HS-27A (cell line): ENCODE results near the gene NAA30.

Experiments used
- DNase-seq: peaks from one replicate; pipeline ENCODE4 v3.0.0-alpha.2; 2012; ENCODE audit warnings: low read depth, missing footprints

Gene NAA30

DNA sequence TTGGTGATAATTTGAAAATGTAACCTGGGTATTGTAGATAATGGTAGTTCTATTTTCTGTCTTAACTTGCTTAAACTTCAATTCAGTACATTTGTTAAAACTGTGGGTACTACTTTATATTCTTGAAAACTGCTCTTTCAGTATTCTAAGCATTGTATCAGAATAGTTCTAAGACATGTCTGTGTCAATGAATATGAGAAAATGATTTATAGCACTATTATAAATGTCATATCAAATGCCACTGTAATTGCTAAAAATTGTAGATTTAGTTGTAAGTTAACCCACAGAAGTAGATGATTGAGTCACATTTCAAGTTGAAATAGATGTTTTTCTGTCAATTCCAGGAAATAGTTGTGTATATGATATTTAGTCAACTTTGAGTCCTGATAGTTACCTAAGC lies 2.4 kb downstream of the NAA30 start:
- no peak for DNase-seq

DNA sequence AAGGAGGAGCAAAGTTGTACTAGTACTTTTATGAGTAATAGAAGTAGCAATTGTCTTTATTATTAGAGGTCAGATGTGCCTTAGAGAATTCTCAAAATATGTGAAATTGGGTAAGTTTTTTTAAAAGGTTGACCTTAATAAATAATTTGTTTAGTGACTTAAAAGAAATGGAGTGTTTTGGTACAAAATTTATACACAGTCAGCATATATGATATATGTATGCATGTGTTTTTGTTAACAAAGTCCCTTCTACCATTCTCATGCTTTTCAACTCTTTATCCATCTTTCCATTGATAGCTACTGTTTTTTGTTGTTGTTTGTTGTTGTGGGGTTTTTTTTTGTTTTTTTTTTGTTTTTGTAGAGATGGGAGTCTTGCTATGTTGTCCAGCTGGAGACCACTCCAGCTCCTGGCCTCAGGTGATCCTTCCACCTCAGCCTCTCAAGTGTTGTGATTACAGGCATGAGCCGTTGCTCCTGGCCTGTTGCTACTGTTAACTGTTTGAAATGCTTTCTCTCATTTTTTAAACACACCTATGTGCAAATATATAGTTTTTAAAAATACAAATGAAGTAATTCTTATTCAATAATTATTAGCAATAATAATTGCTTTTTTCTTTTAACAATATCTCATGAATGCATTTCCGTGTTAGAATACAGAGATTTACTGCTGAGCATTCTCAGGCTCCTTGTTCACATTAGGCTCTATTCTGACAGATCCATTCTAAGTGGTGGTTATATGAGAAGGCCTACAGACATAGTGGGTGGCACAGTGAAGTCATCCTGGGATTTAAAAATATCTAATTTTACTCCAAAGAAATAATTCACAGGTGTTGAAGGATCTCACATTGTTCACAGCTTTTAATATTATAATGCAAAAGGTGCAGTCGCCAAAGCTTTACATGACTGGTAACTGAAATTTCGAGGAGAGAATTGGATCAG lies 10.4 kb downstream of the NAA30 start:
- no peak for DNase-seq

DNA sequence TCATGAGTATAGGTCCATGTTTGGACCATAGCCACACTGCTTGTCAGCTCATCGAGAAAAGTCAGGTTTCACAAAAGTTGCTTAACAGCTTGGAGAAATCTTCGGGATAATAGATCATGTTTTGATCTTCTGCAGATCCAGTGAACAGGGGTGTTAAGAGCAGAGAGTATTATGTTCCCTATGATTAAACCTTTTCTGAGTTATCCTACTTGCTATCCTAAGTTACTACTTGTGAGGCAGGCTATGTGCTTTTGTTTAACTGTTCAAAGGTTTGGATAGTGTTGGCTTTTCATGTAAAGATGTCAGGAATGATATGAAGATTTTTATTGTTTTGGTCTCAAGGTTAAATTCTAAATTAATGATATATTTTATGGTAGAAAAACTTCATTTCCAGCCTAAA lies 11.1 kb downstream of the NAA30 start:
- no peak for DNase-seq

DNA sequence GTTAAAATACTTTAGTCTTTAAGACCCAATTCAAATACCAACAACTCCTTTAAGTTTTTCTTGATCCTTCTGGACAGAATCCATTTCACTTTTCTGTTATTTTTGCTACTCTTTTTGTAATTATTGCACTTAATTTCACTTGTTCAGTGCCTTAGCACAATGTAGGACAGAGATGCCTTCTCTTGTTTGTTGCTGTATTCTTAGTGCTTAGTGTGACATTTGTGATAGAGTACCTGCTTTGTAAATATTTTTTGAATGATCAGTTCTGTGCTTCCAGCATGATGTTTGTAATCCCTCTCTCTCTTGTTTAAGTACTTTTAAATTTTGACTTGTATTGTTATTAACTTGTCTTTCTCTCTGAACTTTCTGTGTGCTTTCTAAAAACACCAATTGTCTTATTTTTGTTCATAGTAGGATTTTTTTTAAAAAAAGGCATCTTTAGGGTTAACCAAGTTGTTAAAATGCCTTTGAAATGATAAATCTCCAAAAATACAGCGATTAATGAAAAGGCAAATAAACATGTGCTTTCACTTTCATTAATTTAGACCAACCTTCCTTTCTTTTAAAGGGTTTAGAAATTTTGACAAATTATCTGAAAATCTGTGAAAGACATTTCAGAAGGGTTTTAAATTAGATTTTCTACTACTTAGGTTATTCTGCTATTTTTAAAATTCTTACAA lies 11.9 kb downstream of the NAA30 start:
- DNase-seq: no peak

DNA sequence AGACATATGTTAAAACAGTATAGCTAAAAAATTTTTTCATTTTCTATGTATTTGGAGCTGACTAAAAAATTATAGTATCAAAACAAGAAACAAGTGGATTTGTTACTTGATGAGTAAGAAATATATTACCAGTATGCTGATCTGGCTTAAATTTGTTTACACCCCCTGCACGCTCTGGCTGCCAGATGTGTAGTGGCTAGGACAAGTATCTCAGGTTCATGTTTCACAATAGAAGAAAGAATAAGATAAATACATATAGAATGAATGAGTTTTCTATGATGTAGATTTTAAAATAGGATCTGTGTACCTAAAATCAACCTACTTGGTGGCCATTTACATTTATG lies 13.1 kb downstream of the NAA30 start:
- DNase-seq: no peak

DNA sequence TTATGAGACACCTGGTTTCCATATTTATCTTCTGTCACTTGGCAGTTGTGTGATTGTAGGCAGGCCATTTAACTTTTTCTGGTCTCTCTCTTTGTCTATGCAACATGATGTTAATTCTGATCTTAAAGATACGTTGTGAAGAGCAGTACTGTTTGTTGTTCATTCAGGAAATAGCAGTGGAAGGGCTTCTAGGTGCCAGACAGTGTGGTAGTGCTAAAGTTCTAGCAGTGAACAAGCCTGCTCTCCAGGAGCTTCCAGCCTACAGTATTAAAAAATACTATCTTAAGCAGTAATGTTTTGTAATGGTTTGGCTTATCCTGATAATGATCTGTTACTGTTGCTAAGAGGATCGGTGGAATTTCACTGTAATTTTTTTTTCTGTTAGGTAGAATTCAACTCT lies 15.2 kb downstream of the NAA30 start:
- DNase-seq: no peak

DNA sequence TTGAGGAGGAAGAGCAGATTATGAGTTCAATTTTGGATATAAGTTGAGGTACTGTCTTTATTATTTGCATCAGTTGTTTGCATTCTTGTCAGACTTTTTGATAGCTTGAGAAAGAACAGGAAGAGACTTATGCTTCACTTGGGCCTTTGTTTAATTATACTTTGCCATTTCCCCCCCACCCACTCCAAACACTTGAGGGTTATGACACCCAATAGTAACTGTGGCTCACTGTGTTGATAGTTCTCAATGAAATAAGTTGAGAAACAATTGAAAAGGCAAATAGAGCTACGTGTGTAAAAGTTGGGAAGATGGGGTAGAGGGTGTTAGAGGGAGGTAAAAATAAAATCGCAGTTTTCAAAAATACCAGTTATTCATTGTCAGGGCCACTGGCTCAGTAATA lies 17.7 kb downstream of the NAA30 start:
- no peak for DNase-seq

DNA sequence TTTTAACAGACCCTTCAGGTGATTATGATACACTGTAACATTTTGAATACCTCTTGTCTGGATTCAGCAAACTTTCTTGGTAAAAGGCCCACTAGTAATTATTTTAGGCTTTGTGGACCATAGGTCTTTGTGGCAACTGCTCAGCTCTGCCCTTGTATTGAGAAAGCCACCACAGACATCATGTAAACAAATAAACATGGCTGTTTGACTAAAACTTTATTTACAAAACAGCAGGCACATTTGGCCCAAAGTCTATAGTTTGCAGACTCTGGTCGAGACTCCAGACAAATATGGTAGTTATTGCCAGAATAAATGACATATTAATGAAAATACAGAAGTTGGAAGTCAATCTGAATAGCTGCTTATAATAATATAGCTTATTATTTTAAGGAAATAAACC lies 18.2 kb downstream of the NAA30 start:
- no peak for DNase-seq

DNA sequence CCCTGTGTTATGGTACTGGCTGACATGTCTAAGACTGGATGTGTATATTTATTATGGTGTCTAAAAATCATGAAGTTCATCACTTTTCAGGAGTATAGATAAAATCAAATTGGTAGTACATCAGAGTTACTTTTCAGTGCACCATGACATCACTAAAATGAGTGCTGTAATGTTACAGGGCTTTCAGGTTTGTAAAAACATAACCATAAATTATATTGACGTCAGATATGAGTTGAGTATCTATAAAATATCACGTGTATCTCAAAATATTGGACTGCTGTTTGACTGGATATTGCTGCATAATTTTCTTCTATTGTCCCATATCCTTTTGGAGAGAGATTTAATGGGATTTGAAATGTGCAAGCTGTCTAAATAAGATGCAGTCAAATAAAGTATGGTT lies 22.0 kb downstream of the NAA30 start:
- DNase-seq: no peak

DNA sequence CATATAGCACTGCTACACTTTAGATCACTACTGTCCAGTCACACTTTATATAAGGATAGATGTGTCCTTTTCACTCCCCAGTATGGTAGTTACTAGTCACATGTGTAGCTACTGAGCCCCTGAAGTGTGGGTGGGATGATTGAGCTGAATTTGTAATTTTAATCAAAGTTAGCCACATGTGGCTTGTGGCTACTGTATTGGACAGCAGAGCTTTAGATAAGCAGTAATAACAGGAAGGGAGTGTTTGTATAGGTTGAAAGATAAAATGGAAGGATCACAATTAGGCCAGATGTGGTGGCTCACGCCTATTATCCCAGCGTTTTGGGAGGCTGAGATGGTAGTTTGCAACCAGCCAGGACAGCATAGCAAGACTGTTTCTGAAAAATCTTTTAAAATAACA lies 23.5 kb downstream of the NAA30 start:
- no peak for DNase-seq

DNA sequence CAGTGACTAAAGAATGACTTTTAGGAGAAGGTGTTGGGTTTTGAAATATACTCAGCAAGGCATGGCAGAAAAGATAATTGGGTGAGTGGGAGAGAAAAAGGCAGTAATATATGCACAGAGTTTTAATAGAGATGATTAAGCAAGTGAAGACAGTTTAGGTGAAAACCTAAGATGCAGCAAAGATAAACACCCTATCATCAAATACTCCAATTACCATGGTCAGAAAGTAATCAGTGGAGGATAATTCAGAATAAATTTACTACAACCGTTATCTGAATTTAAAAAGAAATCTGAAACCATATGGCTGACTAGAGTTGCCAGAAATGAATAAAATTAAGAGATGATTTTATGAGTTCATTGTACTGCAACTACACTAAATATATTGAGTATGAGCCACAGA lies 26.8 kb downstream of the NAA30 start:
- DNase-seq: no peak

DNA sequence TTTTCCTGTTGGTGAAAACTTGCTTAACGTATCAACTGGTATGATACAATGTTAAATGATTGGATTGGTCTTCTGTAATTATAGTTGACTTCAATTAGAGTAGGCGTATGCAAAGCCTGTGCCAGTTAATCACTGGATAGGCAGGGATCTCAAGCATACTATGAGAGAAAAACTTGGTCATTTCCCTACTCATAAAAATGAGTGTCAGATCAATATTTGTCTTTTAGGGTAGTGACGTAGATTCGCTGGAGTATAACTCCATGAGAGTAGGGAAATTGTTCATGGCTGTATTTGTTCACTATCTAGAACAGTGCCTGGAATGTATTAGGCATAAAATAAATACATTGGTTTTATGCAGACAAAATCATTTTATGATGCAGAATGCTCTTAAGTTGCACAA lies 28.6 kb downstream of the NAA30 start:
- DNase-seq: no peak

DNA sequence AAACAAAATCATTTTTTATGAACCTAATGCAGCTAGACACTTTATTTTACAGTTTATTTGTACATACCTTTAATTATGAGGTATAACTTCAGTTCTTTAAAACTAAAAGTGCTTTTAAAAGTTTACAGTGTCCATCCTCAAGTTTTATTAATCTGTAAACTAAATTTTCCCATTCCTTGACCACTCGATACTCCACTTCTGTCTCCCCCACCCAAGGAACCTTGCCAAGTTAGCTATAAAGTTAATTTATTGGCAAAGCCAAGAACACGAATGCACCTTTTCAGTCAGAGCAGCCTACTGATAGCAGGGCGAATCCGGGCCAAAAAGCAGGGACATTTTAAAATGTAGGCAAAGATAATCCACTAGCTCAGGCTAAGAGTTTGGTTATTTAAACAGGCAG lies 29.6 kb downstream of the NAA30 start:
- no peak for DNase-seq

DNA sequence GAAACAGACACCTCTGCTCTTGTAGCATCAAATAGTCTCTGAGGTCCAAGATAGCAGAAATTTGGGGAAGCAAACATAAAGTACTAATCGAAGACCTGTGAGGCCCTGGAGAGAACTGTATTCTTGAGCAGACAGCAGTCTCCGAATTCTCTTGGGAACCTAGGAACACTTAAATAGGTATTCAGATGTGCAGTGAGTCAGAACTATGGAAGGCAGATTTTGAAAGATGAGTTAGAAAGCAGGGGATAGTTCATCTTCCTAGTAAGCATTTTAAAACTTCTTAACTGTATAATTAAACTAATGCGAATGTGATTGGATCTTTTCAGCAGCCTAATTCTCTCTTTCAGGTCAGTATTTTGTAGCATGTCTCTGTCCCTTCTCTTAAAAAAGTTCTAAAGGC lies 30.6 kb downstream of the NAA30 start:
- no peak for DNase-seq

DNA sequence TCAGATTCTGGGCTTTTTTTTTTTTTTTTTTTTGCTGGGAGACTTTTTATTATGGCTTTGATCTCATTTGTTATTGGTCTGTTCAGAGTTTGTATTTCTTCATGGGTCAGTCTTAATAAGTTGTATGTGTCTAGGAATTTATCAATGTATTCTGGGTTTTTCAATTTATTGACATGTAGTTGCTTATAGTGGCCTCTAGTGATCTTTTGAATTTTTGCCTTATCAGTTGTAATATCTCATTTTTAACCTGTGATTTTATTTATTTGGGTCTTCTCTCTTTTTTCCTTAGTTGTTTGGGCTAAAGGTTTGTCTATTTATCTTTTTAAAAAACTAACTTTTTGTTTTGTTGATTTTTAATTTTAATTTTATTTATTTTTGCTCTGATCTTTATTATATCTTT lies 45.5 kb downstream of the NAA30 start:
- no peak for DNase-seq

DNA sequence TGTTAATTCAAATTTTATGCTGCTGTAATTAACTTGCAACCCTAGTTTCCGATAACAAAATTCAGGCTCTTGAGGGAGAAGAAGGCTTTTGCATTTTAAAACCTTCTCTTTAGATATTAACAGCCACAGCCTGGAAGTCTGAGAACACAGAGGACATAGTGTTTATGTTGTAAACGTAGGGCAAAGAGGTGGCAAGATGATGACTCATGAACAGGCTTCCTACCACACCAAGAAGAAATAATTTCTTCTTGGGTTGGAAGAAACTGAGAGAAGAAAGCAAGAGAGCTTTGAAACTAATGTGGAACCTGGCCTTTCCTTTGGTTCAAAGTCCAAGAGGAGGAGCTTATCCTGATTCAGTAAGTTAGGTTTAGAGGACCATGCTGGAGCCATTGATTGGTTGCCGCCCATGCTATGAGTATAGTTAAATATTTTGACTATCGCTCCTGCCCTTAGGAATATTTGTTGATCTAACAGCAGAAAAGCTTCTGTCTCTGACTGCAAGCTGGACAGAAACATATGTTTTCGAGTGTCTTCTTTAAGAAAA lies 71.5 kb downstream of the NAA30 start:
- no peak for DNase-seq

DNA sequence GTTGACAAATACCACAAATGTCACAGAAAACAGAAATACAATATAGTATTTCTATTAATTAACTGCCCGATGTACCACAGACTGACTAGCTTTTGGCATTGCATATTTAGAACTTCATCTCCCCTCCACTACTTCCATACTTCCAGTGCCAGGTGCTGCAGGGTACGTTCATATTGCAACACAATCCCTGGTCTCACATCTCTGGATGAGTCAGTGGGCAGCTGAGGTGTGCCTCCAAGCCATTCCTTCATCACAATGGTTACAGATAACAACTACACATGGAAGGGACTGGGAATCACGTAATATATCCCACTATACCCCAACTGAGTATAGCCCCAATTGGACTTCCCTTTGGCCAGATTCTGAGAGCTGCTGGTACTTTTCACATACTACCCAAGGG lies 72.2 kb downstream of the NAA30 start:
- no peak for DNase-seq

DNA sequence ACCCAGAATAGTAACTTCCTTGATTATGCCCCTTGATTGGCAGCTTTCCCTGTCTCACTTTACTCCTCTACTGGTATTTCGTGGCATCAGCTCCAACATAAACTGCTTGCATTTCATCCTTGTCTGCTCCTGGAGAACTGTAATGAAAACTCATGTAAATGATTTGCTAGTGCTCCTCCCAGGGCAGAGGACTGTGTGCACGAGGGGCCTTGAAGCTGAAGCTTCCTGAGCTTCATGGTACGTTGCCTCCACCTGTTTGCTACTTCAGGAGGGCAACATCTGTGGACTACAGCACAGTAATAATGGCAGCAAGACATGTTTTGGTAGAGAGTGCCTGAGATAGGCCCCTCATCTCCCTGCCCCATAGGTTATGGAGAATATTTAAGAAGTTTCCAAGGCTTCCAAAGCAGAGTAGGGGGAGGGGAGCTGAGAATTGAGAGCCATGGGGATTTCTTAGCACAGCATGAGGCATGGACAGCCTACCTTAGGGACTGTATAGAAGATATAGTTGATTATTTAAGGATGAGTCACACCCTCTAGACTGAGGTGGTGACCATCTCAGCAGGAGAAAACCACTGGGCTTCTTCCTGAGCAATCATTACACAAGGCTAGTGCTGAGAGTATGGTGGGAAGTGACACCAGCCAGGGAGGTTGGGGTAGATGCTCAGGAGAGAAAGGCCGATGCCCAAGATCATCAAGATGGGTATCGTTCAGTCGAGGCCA lies 73.8 kb downstream of the NAA30 start:
- DNase-seq: no peak
